Astrocyte of the cerebellum (primary cell): ENCODE results near the gene LETMD1.

Source experiments
- DNase-seq: peaks from one replicate; pipeline ENCODE4 v3.0.0-alpha.2; 2011; ENCODE audit warnings: low read depth
- H3K4me3 ChIP-seq: 2 replicates; pipeline ENCODE4 v1.5.1; 2011; ENCODE audit warnings: mild to moderate bottlenecking, low read depth, low read length, moderate library complexity
- CTCF ChIP-seq: IDR thresholded peaks from 2 replicates; pipeline ENCODE4 v1.5.1; 2012; ENCODE audit warnings: low read length, low read depth, moderate library complexity, mild to moderate bottlenecking; ENCODE audit errors: missing control alignments
- in situ Hi-C: cut with HindIII; loops from 2 replicates; pipeline ENCODE4 v1.10.0; 2017; ENCODE audit warnings: low sequenced_read_pairs

Gene LETMD1

GRCh38 chr12:51033457-51034089 is 14.6 kb upstream of the LETMD1 start:
- H3K4me3 ChIP-seq: no peak overlapping the region
- no peak for TF ChIP-seq CTCF
- in situ Hi-C loops: no loop called here
- DNase-seq: no peak

- in situ Hi-C loops: no loop called here
- H3K4me3 ChIP-seq: no peak overlapping the region
- TF ChIP-seq CTCF: no peak
- no peak for DNase-seq
Measured at GRCh38 chr12:51036279-51036678, 11.8 kb upstream of the LETMD1 start.

DNA sequence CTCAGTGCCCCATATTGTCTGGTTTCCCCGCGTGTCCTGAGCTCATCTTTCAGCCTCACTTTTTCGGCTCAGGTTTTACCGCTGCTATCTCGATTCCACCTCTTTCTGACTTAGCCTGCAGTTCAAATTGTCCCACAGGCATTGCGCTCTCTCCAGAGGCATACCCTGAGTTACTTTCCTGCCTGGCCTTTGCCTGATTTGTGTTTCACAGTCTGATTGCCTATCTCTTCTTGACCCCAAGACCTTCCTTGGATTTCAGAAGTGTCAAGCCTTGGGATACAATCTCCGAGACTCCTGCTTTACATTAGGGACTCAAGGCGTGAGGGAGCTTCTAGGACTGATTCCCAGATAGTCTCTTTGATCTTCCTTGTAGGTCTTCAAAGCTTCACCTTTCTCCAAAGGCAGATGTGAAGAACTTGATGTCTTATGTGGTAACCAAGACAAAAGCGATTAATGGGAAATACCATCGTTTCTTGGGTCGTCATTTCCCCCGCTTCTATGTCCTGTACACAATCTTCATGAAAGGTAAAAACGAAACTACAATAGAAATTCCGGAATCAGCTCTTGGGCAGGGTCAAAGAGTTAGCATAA is 629 bp downstream of the LETMD1 start:
- no peak for TF ChIP-seq CTCF
- no peak for DNase-seq
- in situ Hi-C loops: no loop called here
- peak overlapping the region; percentile 82 for H3K4me3 ChIP-seq

GRCh38 chr12:51049525-51049924 is 1.4 kb downstream of the LETMD1 start:
- no peak for DNase-seq
- in situ Hi-C loops: no loop called here
- peak overlapping the region; percentile 82 for H3K4me3 ChIP-seq
- TF ChIP-seq CTCF: no peak

DNA sequence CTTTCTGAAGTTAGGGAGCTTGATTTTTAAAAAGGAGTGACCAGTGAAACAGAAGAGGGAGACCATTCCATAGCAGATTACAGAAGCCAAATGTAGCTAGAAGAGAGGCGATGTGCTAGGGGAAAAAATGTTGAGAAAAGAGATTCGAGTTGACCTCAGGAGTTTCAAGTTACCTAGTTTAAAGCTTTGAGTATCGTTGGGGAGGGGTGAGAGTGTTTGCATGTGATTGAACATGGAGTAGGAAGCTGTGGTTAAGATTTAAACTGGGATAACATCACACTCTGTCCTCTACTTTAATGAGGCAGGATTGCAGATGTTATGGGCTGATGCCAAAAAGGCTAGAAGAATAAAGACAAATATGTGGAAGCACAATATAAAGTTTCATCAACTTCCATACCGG is 3.7 kb downstream of the LETMD1 start:
- TF ChIP-seq CTCF: no peak
- in situ Hi-C loops: no loop called here
- no peak for DNase-seq
- no peak overlapping the region for H3K4me3 ChIP-seq

GRCh38 chr12:51055060-51055459 is 6.9 kb downstream of the LETMD1 start:
- H3K4me3 ChIP-seq: no peak overlapping the region
- no peak for DNase-seq
- in situ Hi-C loops: no loop called here
- TF ChIP-seq CTCF: no peak
